HG02759 (cell line): Measurements from ENCODE around the gene PDLIM5.

Experiments
- ATAC-seq: cut with Tn5 transposase; IDR thresholded peaks from one replicate; pipeline ENCODE4 v1.9.1; 2021; ENCODE audit warnings: mild to moderate bottlenecking, moderate library complexity; ENCODE audit not compliant: unreplicated experiment

The PDLIM5 gene

DNA sequence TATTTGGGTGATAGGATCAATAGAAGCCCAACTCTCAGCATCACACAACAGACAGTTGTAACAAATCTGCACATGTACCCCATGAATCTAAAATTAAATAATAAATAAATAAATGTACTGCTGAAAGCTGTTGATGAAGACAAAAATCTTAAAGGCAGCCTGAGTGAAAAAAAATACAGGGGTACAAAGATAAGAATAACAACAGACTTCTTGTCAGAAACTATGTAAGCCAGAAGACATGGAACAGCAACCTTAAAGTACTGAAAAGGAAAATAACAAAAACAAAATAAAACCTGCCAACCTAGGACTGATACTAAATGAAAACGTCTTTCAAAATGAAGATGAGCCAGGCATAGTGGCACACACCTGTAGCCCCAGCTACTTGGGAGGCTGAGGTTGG lies 25.0 kb upstream of the PDLIM5 start:
- ATAC-seq = no peak

- no peak for ATAC-seq
Measured at GRCh38 chr4:94428884-94429283, 22.9 kb upstream of the PDLIM5 start.

GRCh38 chr4:94430406-94430805 lies 21.3 kb upstream of the PDLIM5 start:
- no peak for ATAC-seq

DNA sequence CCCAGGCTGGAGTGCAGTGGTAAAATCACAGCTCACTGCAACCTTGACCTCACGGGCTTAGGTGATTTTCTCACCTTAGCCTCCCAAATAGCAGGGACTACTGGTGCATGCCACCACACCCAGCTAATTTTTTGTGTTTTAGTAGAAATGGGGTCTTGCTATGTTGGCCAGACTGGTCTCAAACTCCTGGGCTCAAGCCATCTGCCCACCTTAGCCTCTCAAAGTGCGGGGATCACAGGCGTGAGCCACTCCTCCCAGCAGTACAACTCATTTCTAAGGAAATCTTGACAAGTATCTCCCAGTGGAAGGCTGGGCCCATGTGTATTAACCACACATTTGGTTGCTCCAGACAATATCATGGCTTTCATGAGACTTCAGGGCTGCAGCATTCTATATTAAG lies 20.4 kb upstream of the PDLIM5 start:
- no peak for ATAC-seq

GRCh38 chr4:94434505-94434904 lies 17.2 kb upstream of the PDLIM5 start:
- ATAC-seq = no peak

GRCh38 chr4:94435874-94436273 lies 15.9 kb upstream of the PDLIM5 start:
- ATAC-seq = no peak

GRCh38 chr4:94436512-94436911 lies 15.2 kb upstream of the PDLIM5 start:
- ATAC-seq = no peak

- ATAC-seq = no peak
Measured at GRCh38 chr4:94439606-94440005, 12.1 kb upstream of the PDLIM5 start.

GRCh38 chr4:94441838-94442237 lies 9.9 kb upstream of the PDLIM5 start:
- ATAC-seq = no peak

GRCh38 chr4:94442251-94442650 lies 9.5 kb upstream of the PDLIM5 start:
- ATAC-seq = no peak

DNA sequence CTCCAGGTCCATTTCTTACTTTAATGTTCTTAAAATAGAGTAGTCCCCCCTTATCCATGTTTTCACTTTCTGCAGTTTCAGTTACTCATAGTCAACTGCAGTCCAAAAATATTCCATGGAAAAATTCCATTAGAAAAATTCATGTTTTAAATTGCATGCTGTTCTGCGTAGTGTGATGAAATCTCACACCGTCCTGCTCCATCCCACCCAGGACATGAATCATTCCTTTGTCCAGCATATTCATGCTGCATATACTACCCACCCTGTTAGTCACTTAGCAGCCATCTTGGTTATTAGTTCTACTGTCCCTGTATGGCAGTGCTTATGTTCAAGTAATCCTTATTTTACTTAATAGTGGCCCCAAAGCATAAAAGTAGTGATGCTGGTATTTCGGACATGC lies 5.4 kb upstream of the PDLIM5 start:
- no peak for ATAC-seq

GRCh38 chr4:94447754-94448411 lies 3.9 kb upstream of the PDLIM5 start:
- ATAC-seq = no peak

DNA sequence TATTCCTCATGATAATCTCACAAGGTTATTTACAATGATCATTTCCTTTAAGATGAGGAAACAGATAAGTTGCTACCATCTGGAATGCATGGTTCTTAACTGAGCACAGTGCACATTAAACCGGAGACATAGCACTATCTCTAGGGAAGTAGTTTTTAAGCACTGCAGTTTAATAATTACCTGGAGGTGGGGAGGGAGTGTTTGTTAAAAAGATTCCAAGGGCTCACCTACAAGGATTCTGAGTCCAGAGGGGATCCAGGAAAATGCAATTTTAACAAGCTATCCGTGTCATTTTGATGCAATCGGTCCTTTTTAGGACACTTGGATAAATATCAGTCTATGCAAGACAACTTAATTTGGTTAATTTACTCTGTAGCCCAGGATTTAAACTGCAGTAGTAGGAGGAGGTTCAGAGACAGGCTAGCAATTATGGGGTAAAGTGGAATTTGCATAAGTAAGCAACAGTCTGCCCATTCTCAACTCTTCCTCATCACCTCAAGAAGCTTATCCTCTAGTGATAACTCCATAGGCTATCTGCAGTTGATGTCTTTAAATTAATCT lies 2.8 kb upstream of the PDLIM5 start:
- ATAC-seq = no peak

GRCh38 chr4:94451051-94451694 lies 569 bp upstream of the PDLIM5 start:
- no peak for ATAC-seq

DNA sequence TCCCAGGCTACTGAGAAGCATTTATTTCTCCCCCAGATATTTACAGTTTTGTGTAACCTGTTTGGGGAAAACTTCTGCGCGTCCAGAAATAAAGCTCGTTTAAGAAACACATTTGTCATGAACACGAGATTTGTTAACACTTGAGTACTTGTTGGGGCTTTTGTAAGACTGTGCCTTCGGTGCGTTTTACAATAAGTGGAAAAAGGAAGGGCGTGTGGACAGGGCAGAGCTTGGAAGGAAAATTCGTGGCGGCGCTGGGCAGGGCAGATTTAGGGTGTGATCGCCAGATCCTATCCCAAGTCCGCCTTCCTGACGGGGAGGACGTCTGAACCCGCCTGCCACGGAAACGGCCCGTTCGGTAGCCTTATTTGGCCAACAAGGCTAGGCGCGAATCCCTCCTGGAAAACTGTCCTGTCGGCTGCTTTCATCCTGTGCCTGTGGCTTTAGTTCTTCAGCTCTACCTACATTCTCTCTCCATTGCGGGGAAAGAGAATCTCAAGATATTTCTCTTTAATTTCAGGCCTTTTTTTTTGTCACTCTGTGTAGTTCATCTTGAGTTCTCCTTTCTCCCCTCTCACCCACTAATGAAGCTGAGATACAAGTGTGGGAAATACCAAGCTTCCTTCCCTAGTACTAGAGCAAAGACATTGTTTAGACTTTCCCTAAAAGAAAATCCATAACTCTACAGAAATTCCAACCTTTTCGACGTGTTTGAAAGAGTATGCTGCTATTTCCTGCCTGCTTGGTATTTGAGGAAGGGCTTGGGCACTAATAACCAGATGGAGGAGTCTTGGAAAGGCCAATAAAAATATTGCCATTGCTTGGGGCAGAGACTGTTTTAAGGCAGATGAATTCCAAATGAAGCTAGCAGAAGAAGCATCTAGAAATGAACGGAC lies 982 bp downstream of the PDLIM5 start:
- ATAC-seq = peak; percentile 16

DNA sequence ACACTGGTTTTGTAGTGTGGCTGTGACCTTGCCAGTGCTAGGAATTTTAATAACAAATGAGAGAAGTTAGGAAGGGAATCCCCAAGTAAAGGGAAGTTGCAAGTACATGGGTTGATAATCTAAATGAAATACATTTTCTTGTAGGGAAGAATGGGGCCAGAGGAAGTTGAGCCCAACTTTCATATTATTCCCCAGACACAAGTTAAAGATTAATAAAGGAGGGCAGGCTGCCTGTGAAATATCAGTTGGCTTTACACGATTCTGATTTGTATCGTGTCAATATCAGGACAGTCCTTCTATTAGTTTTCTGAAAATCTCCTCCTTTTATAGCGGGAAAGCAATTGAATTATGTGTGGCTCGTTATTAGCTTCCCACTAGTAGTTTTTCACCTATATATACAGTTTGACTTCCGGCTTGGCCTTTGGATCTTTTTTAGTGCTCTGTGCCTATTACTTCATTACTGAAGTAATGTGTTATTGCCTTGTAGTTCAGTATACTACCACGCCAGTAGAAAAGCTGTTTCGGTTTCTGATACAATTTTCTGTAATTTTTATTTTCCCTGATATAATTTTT lies 1.7 kb downstream of the PDLIM5 start:
- ATAC-seq = no peak

DNA sequence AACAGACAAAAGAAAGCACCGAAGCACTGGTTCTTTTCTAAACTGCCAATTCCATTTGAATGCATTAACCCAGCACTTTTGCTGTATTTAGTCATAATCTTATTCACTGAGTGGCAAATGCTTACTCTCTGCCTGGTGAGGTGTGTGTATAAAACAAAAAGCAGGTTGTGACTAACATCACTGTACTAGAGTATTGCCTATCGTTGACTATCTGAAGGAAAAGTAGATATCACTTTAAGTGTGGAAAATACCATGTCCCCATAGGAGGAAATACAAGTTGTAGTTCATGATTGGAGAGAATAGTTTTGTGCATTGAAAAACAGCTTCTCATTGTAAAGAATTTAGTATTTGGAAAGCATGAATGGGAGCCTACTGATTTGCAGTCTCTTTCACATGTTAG lies 2.7 kb downstream of the PDLIM5 start:
- ATAC-seq = no peak

DNA sequence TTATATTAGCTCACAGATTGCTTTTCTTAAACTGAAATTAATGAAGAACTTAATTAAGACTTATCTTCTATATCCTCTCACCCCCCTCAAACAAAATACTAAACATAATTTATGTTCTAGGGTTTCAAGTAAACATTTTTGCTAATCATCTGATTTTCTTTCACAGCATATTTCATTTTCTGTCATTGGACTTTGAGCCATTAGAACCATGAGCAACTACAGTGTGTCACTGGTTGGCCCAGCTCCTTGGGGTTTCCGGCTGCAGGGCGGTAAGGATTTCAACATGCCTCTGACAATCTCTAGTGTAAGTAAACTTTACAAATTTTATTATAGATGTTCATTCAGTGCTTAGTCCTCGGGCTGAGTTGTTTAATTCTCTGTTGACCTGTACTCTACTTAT lies 3.3 kb downstream of the PDLIM5 start:
- no peak for ATAC-seq

GRCh38 chr4:94457692-94458106 lies 6.0 kb downstream of the PDLIM5 start:
- no peak for ATAC-seq

- ATAC-seq = no peak
Measured at GRCh38 chr4:94458682-94459081, 6.9 kb downstream of the PDLIM5 start.

GRCh38 chr4:94459462-94460161 lies 7.9 kb downstream of the PDLIM5 start:
- no peak for ATAC-seq
